Measurements from ENCODE around the gene PTCHD1. TPM values are rescaled to one million over a fixed set of nuclear protein-coding genes. Genes with fewer than 3 reads are reported as not detected.
A peak's percentile ranks its signal among the peaks of the same experiment; 100 is the strongest.

The PTCHD1 gene
- total RNA-seq, 1 donor from 2014 or later = 0.14 TPM

DNA sequence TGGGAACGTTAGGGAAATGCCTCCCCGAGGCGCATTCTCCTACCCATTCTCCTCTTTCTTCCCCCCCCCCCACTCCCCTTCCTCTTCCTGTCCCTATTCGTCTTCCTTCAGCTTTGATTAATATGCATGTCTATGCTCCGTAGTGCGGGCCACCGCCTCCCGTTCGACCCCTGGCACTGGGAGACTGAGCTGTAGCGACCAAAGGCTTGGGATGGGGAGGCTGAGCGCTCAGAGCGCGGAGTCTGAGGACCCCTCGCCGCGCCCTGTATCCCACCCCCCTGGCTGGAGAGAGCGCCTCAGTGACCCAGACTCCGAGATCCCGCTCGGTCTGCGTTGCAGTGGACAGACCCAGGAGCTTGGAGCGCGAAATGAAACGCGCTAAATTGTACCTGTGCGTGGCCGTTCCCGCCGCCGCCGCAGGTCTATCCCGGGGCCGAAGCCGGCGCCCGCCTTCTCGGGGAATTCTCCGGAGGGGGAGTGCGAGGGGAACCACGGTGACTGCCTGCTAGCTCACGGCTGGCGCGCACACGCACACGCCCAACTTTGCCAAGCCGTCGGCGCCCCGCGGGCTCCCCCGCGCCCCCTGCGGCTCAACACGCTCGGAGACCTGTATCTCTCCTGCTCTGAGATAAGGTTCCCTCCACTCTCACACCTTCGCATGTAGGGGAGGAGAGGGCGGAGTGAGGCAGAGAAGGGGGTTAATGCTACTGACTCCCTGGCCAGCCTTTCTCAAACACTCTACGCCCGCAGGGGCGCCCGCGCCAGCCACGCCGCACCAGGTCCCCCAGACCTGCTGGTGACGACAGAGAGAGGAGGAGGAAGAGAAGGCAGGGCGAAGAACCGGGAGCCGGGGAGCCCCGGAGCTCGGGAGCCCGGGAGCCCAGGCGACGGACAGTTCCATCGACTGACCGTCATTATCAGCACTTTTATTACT lies 1.5 kb upstream of the PTCHD1 start:
- H3K27me3 ChIP-seq (ENCODE audit: insufficient read depth, low read length) = peaks cover 23% of the 10 kb centered on the region
- no peak overlapping the region for H3K4me3 Mint-ChIP-seq (ENCODE audit: unreplicated experiment)
- no peaks in the 10 kb centered on the region for H3K4me1 ChIP-seq (ENCODE audit: insufficient read depth, low read length)
- no peak for FAIRE-seq
- no peak overlapping the region for H3K4me3 ChIP-seq (ENCODE audit: insufficient read depth, low read depth, low read length)
- peaks cover 58% of the 10 kb centered on the region for H3K27me3 Mint-ChIP-seq (ENCODE audit: low read depth, unreplicated experiment)
- H4K20me1 ChIP-seq (ENCODE audit: insufficient read depth, low read length) = no peaks in the 10 kb centered on the region
- H3K27ac ChIP-seq (ENCODE audit: low read depth, low read length) = no peak overlapping the region
- H3K4me2 ChIP-seq (ENCODE audit: low read length) = peak overlapping the region; percentile 80
- DNase-seq (ENCODE audit: low read depth) = no peak
- no peak overlapping the region for H3K27ac Mint-ChIP-seq (ENCODE audit: unreplicated experiment)
- no peaks in the 10 kb centered on the region for H3K9me3 ChIP-seq (ENCODE audit: insufficient read depth, low read depth, low read length)
- no peaks in the 10 kb centered on the region for H3K36me3 Mint-ChIP-seq (ENCODE audit: low read depth, unreplicated experiment)
- peaks cover 5% of the 10 kb centered on the region for H3K4me1 Mint-ChIP-seq (ENCODE audit: low read depth, unreplicated experiment)
- H3K36me3 ChIP-seq (ENCODE audit: insufficient read depth, low read length) = no peaks in the 10 kb centered on the region
- no peaks in the 10 kb centered on the region for H3K9me3 Mint-ChIP-seq (ENCODE audit: unreplicated experiment)
- no peak overlapping the region for H2AFZ ChIP-seq (ENCODE audit: low read depth, low read length)
- no peaks in the 10 kb centered on the region for H3K79me2 ChIP-seq (ENCODE audit: insufficient read depth, low read length)
- H3K9ac ChIP-seq (ENCODE audit: low read length) = no peak overlapping the region
- TF ChIP-seq, protein P1, sequence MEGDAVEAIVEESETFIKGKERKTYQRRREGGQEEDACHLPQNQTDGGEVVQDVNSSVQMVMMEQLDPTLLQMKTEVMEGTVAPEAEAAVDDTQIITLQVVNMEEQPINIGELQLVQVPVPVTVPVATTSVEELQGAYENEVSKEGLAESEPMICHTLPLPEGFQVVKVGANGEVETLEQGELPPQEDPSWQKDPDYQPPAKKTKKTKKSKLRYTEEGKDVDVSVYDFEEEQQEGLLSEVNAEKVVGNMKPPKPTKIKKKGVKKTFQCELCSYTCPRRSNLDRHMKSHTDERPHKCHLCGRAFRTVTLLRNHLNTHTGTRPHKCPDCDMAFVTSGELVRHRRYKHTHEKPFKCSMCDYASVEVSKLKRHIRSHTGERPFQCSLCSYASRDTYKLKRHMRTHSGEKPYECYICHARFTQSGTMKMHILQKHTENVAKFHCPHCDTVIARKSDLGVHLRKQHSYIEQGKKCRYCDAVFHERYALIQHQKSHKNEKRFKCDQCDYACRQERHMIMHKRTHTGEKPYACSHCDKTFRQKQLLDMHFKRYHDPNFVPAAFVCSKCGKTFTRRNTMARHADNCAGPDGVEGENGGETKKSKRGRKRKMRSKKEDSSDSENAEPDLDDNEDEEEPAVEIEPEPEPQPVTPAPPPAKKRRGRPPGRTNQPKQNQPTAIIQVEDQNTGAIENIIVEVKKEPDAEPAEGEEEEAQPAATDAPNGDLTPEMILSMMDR (IDR thresholded peaks at IDR 0.05; ENCODE audit: insufficient read depth, low read depth, low read length) = no peak
- peak; percentile 69 for TF ChIP-seq EZH2 (IDR thresholded peaks at IDR 0.05; ENCODE audit: insufficient read depth, low read length)

- no peak overlapping the region for H3K4me3 ChIP-seq (ENCODE audit: insufficient read depth, low read depth, low read length)
- DNase-seq (ENCODE audit: low read depth) (no peak), FAIRE-seq (no peak)
- H3K9me3 ChIP-seq (ENCODE audit: insufficient read depth, low read depth, low read length) = no peaks in the 10 kb centered on the region
- no peak overlapping the region for H2AFZ ChIP-seq (ENCODE audit: low read depth, low read length)
- no peak for TF ChIP-seq EZH2 (IDR thresholded peaks at IDR 0.05; ENCODE audit: insufficient read depth, low read length)
- TF ChIP-seq, protein P1 (IDR thresholded peaks at IDR 0.05; ENCODE audit: insufficient read depth, low read depth, low read length) = no peak
- H3K27ac ChIP-seq (ENCODE audit: low read depth, low read length) = no peak overlapping the region
- Mint-ChIP-seq H3K27ac (ENCODE audit: unreplicated experiment) (no peak overlapping the region), H3K4me1 (ENCODE audit: low read depth, unreplicated experiment) (peaks cover 5% of the 10 kb centered on the region), H3K27me3 (ENCODE audit: low read depth, unreplicated experiment) (peaks cover 52% of the 10 kb centered on the region), H3K9me3 (ENCODE audit: unreplicated experiment) (no peaks in the 10 kb centered on the region), H3K36me3 (ENCODE audit: low read depth, unreplicated experiment) (no peaks in the 10 kb centered on the region), H3K4me3 (ENCODE audit: unreplicated experiment) (peak overlapping the region; percentile 72)
- H3K4me2 ChIP-seq (ENCODE audit: low read length) = peak overlapping the region; percentile 80
- no peaks in the 10 kb centered on the region for H3K36me3 ChIP-seq (ENCODE audit: insufficient read depth, low read length)
- H4K20me1 ChIP-seq (ENCODE audit: insufficient read depth, low read length) = no peaks in the 10 kb centered on the region
- H3K27me3 ChIP-seq (ENCODE audit: insufficient read depth, low read length) = peaks cover 23% of the 10 kb centered on the region
- H3K4me1 ChIP-seq (ENCODE audit: insufficient read depth, low read length) = no peaks in the 10 kb centered on the region
- no peak overlapping the region for H3K9ac ChIP-seq (ENCODE audit: low read length)
- no peaks in the 10 kb centered on the region for H3K79me2 ChIP-seq (ENCODE audit: insufficient read depth, low read length)
Observed at GRCh38 chrX:23333842-23334520, 668 bp upstream of the PTCHD1 start.

All from astrocyte (in vitro differentiated cells and primary cell).